ENCODE results near the gene FBXO3. TPM values are rescaled to one million over a fixed set of nuclear protein-coding genes. Genes with fewer than 3 reads are reported as not detected.

Gene FBXO3
- total RNA-seq, 1 donor from 2014 or later = 35.0 TPM

GRCh38 chr11:33716243-33716642 is 58.1 kb downstream of the FBXO3 start:
- no peaks in the 10 kb centered on the region for H3K27me3 ChIP-seq (ENCODE audit: control insufficient read depth, insufficient read depth, low read length)
- peak; percentile 69 for DNase-seq (ENCODE audit: low read depth)
- H3K36me3 ChIP-seq (ENCODE audit: control insufficient read depth, insufficient read depth, low read length) = peaks cover 5% of the 10 kb centered on the region
- FAIRE-seq = no peak
- TF ChIP-seq CTCF (IDR thresholded peaks at IDR 0.05; ENCODE audit: insufficient read depth, low read length, severe bottlenecking) = peak; percentile 24
- H3K4me3 ChIP-seq (ENCODE audit: low read depth, low read length) = no peak overlapping the region

GRCh38 chr11:33713856-33714398 is 60.4 kb downstream of the FBXO3 start:
- FAIRE-seq (no peak), DNase-seq (ENCODE audit: low read depth) (no peak)
- Histone ChIP-seq H3K36me3 (ENCODE audit: control insufficient read depth, insufficient read depth, low read length) (peaks cover 7% of the 10 kb centered on the region), H3K27me3 (ENCODE audit: control insufficient read depth, insufficient read depth, low read length) (no peaks in the 10 kb centered on the region), H3K4me3 (ENCODE audit: low read depth, low read length) (no peak overlapping the region)
- TF ChIP-seq CTCF (IDR thresholded peaks at IDR 0.05; ENCODE audit: insufficient read depth, low read length, severe bottlenecking) = no peak

GRCh38 chr11:33713151-33713855 is 61.0 kb downstream of the FBXO3 start:
- DNase-seq (ENCODE audit: low read depth) = no peak
- no peak overlapping the region for H3K4me3 ChIP-seq (ENCODE audit: low read depth, low read length)
- H3K36me3 ChIP-seq (ENCODE audit: control insufficient read depth, insufficient read depth, low read length) = peaks cover 7% of the 10 kb centered on the region
- TF ChIP-seq CTCF (IDR thresholded peaks at IDR 0.05; ENCODE audit: insufficient read depth, low read length, severe bottlenecking) = no peak
- no peaks in the 10 kb centered on the region for H3K27me3 ChIP-seq (ENCODE audit: control insufficient read depth, insufficient read depth, low read length)
- FAIRE-seq = no peak

- TF ChIP-seq CTCF (IDR thresholded peaks at IDR 0.05; ENCODE audit: insufficient read depth, low read length, severe bottlenecking) = no peak
- peaks cover 8% of the 10 kb centered on the region for H3K36me3 ChIP-seq (ENCODE audit: control insufficient read depth, insufficient read depth, low read length)
Measured at GRCh38 chr11:33712436-33712835, 61.9 kb downstream of the FBXO3 start.

GRCh38 chr11:33709466-33709865 is 64.9 kb downstream of the FBXO3 start:
- FAIRE-seq (no peak), DNase-seq (ENCODE audit: low read depth) (no peak)
- peaks cover 6% of the 10 kb centered on the region for H3K36me3 ChIP-seq (ENCODE audit: control insufficient read depth, insufficient read depth, low read length)
- no peaks in the 10 kb centered on the region for H3K27me3 ChIP-seq (ENCODE audit: control insufficient read depth, insufficient read depth, low read length)
- no peak overlapping the region for H3K4me3 ChIP-seq (ENCODE audit: low read depth, low read length)
- no peak for TF ChIP-seq CTCF (IDR thresholded peaks at IDR 0.05; ENCODE audit: insufficient read depth, low read length, severe bottlenecking)

More at GRCh38 chr11:33712436-33712835, 61.9 kb downstream of the FBXO3 start:
- H3K27me3 ChIP-seq (ENCODE audit: control insufficient read depth, insufficient read depth, low read length) = no peaks in the 10 kb centered on the region
- no peak overlapping the region for H3K4me3 ChIP-seq (ENCODE audit: low read depth, low read length)
- no peak for DNase-seq (ENCODE audit: low read depth)
- FAIRE-seq = no peak

All from bronchial epithelial cell (primary cell).